ENCODE results near the gene VWA2.

GRCh38 chr10:114215033-114215432 is 24.0 kb upstream of the VWA2 start:
- TF ChIP-seq CTCF (optimal IDR thresholded peaks at IDR 0.05 in 1 of 3, IDR thresholded peaks at IDR 0.05 in 1 of 3, conservative IDR thresholded peaks at IDR 0.05 in 1 of 3; ENCODE audit: extremely low read depth in 1 of 3, insufficient read depth in 2 of 3, low read length in 3 of 3) (no peak), EZH2 (IDR thresholded peaks at IDR 0.05; ENCODE audit: low read length) (no peak)

Data from keratinocyte (primary cell).